ENCODE data around the gene SLC9A9. TPM values are rescaled to one million over a fixed set of nuclear protein-coding genes. Genes with fewer than 3 reads are reported as not detected.

The SLC9A9 gene
- 4.9 TPM for total RNA-seq
- long read RNA-seq, transcript SLC9A9-201 (16 exons, 3,627 nt), result major isoform, 5 of 7 reads
- long read RNA-seq, partial matches to known transcripts, result 0 of 7 reads
- long read RNA-seq, other reads (novel, unspliced or antisense), result 2 of 7 reads

- no peak for DNase-seq
- Histone ChIP-seq H3K27ac (replicated peaks) (peak within 1 kb of the TSS; percentile 67), H3K9me3 (replicated peaks) (no peaks in the 10 kb centered on the region), H3K36me3 (no peaks in the 10 kb centered on the region), H3K4me3 (peak within 1 kb of the TSS; percentile 72), H3K27me3 (ENCODE audit: low read depth) (no peaks in the 10 kb centered on the region), H3K4me1 (peaks cover 28% of the 10 kb centered on the region)
- TF ChIP-seq CTCF (IDR thresholded peaks at IDR 0.05; ENCODE audit: borderline replicate concordance), result no peak
- intact Hi-C loops (cut with micrococcal nuclease), result no loop called here
These were observed at the start of gene SLC9A9 for GRCh38 chr3:143847787-143848631. Gene SLC9A9 (minus strand): TSS chr3:143848468. CDS start chr3:143848322, 146 bp downstream.

- Histone ChIP-seq H3K4me1 (peaks cover 6% of the 10 kb centered on the region), H3K4me3 (no peak overlapping the region), H3K9me3 (replicated peaks) (no peaks in the 10 kb centered on the region), H3K27ac (replicated peaks) (no peak overlapping the region), H3K27me3 (ENCODE audit: low read depth) (no peaks in the 10 kb centered on the region), H3K36me3 (no peaks in the 10 kb centered on the region)
- no peak for DNase-seq
- TF ChIP-seq CTCF (IDR thresholded peaks at IDR 0.05; ENCODE audit: borderline replicate concordance), result no peak
- intact Hi-C loops (cut with micrococcal nuclease), result no loop called here
These were observed 49.5 kb upstream of the SLC9A9 start for GRCh38 chr3:143897576-143898295.

GRCh38 chr3:143896486-143896885, 48.2 kb upstream of the SLC9A9 start:
- no peaks in the 10 kb centered on the region for H3K36me3 ChIP-seq
- peaks cover 10% of the 10 kb centered on the region for H3K27me3 ChIP-seq (ENCODE audit: low read depth)
- no peaks in the 10 kb centered on the region for H3K9me3 ChIP-seq (replicated peaks)
- TF ChIP-seq CTCF (IDR thresholded peaks at IDR 0.05; ENCODE audit: borderline replicate concordance), result no peak
- H3K4me3 ChIP-seq, result no peak overlapping the region
- DNase-seq, result no peak
- intact Hi-C loops (cut with micrococcal nuclease), result no loop called here
- peaks cover 6% of the 10 kb centered on the region for H3K4me1 ChIP-seq
- H3K27ac ChIP-seq (replicated peaks), result no peak overlapping the region

- Histone ChIP-seq H3K9me3 (replicated peaks) (no peaks in the 10 kb centered on the region), H3K36me3 (no peaks in the 10 kb centered on the region), H3K4me1 (peaks cover 6% of the 10 kb centered on the region), H3K27ac (replicated peaks) (no peak overlapping the region), H3K4me3 (no peak overlapping the region), H3K27me3 (ENCODE audit: low read depth) (peaks cover 15% of the 10 kb centered on the region)
- intact Hi-C loops (cut with micrococcal nuclease), result no loop called here
- no peak for DNase-seq
- peak; percentile 28 for TF ChIP-seq CTCF (IDR thresholded peaks at IDR 0.05; ENCODE audit: borderline replicate concordance)
These were observed 47.5 kb upstream of the SLC9A9 start for GRCh38 chr3:143895805-143896204.

GRCh38 chr3:143888846-143889245, 40.6 kb upstream of the SLC9A9 start:
- peaks cover 18% of the 10 kb centered on the region for H3K27me3 ChIP-seq (ENCODE audit: low read depth)
- TF ChIP-seq CTCF (IDR thresholded peaks at IDR 0.05; ENCODE audit: borderline replicate concordance), result no peak
- H3K27ac ChIP-seq (replicated peaks), result no peak overlapping the region
- H3K4me3 ChIP-seq, result no peak overlapping the region
- intact Hi-C loops (cut with micrococcal nuclease), result no loop called here
- H3K9me3 ChIP-seq (replicated peaks), result no peaks in the 10 kb centered on the region
- DNase-seq, result no peak
- H3K36me3 ChIP-seq, result no peaks in the 10 kb centered on the region
- H3K4me1 ChIP-seq, result no peaks in the 10 kb centered on the region

Measured in left ventricle myocardium inferior (tissue), 1 donor.